SIG-M5 treated with dmso at 0.1 percent for 504 hours (cell line): ENCODE measurements around the gene PSMF1.

Experiments used
- DNase-seq: peaks from one replicate; lab custom pipeline; 2025; ENCODE audit not compliant: unreplicated experiment; lab: John Stamatoyannopoulos, UW

The PSMF1 gene

DNA sequence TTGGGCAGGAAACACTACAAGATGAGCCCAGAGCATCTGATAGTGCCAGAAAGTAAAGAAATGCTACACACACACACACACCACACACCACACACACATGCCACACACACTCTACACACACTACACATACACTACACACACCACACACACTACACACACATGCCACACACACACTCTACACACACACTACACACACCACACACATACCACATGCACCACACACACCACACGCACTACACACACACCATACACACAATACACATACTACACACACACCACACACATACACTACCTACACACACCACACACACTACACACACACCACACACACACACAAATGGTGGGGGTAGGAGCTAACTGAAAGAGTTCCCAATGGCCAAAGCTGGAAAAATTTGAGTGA is 69.9 kb downstream of the PSMF1 start:
- no peak for DNase-seq

DNA sequence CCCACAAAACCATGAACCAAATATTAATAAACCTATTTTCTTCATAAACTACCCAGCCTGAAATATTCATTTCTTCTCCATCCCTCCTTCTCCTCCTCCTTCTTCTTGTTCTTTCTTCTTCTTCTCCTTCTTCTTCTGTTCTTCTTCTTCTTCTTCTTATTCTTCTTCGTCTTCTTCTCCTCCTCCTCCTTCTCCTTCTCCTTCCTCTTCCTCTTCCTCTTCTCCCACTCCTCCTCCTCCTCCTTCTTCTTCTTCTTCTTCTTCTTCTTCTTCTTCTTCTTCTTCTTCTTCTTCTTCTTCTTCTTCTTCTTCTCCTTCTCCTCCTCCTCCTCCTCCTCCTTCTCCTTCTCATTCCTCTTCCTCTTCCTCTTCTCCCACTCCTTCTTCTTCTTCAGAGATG is 71.4 kb downstream of the PSMF1 start:
- DNase-seq: no peak

DNA sequence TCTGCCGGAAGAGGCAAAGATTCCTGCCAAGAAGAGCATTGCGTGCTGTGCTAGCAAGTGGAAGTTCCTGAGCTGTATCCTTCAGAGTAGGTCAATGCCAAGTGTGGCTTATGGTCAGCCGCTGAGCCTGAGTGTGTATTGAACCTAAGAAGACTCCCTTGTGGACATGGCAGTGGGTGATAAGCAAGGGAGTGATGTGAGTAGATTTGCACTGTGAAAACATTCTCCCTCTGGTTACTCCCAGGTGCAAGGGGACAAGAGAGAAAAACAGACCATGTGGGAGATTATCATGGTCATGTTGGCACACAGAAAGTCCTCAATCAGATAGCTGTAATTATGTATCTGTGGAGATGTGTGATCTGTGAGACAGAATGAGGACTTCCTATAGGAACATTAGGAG is 72.4 kb downstream of the PSMF1 start:
- no peak for DNase-seq

DNA sequence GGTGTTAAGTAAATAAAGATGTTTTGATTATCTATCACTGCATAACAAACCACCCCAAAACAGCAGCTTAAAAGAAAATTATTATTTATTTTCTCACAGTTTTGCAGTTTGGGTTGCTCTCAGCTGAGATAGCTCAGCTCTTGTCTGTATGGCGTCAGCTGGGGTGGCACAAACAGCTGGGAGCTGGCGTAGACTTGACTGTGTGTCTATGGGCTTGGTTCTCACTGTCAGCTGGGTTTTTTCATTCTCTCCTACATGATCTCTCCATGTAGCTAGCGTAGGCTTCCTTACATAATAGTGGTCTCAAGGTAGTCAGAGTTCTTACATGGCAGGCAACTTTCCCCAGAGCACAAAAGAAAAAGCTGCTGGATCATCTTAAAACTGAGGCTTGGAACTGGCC is 72.9 kb downstream of the PSMF1 start:
- DNase-seq: no peak

DNA sequence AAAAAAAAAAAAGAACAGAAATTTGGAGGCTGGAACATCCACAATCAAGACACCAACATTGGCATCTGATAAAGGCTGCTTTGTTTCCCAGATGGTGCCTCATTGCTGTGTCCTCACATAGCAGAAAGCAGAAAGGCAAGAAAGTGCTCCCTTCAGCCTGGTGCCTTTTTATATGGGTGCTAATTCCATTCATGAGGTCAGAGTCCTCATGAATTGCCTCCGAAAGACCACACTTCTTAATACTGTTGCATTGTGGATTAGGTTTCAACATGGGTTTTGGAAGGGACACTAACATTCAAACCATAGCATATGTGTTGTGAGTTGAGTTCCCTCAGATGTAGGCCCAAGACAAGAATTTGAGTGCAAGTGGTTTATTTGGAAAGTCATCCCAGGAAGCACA is 76.8 kb downstream of the PSMF1 start:
- DNase-seq: no peak

DNA sequence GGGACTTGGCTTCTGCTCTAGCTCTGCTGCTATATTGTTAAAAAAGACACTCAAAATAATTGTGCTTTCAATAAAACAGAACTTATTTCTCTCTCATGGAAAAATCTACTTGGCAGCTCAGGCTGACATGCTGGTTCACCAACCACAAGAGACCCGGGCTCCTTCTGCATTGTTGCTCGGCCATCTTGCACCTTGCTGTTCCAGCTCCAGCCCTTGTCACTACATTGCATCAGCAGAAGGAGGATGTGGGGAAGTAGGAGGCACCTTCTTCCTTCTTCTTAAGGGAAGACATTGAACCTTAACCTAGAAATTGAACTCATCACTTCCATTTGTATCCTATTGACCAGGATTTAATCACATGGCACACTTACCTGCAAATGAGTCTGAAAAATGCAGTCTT is 78.2 kb downstream of the PSMF1 start:
- no peak for DNase-seq

DNA sequence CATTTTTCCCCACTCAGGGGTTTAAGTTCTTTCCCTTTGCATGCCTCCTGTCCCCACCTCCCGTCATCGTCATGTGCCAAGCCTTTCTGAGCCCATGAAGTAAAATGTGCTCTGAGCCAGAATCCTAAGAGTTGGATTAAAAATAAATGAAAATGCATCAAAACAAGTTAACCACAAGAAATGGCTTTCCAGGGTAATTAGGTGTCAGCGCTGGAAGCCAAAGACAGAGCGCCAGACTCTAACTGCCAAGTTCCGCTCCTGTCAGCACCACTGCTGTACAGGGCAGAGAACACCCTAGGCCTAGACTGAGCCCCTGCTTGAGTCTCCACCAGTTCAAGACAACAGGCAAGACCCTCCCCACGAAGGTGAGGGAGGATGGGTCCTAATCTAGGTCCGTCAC is 79.4 kb downstream of the PSMF1 start:
- no peak for DNase-seq

DNA sequence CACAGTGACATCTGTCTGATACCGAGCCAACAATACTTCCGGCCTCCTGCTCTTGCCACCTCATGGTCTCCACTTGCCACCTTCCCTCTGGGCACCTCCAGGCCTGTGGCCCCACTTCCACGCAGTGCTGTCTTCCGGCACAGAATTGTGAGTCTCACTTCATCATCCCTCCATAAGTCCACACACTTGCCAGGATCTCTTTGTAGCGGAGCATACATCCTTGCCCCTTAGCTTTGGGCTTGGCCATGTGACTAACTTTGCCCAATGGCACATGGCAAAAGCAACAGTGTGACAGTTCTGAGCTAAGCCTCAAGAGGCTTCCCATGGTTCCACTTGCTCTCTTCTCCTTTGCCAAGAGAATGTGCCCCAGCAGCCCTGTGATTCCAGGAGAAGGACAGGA is 80.3 kb downstream of the PSMF1 start:
- no peak for DNase-seq

DNA sequence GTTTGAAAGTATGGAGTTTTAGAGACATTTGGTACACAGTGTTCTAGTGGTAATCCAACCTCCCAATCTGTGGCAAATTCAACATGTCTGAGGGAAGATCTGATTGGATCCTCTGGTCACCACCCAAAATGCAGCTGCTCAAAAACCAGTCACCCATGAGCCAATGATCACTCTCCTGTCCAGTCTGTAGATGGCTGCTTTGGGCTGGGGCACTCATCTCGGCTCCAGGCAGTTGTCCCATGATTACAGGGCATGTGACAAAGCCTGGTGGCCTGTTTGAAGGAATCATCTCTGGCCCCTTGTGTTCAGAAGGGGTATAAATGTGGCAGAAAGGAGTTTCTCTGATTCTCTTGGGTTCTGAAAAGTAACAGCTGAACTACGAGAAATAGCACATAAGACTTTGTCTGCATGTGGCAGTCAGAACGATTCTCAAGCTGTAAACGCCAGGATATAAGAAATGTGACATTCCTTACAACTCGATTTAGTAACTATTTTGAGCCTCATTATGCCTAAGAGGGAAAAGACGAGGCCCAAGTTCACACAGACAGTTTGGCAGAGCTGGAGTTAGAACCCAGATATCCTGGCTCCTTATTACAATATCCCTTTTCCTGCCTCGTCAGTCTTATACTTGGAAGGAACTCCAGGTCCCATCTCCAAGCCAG is 80.9 kb downstream of the PSMF1 start:
- DNase-seq: no peak

DNA sequence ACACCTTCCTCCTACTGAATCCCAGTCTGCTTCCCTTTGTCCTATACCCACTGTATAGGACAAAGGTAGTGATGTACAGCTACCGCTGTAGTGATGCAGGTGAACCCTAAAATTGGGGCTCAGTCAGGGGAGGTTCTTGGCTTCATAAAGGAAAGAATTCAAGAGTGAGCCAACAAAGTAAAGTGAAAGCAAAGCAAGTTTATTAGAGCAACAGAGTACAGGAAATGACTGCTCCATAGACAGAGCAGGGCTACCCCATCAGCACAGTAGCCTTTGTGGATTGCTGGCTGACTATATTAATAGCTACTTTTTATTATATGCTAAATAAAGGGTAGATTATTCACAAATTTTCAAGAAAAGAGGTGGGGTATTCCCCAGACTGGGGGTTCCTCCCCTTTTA is 81.6 kb downstream of the PSMF1 start:
- DNase-seq: no peak

DNA sequence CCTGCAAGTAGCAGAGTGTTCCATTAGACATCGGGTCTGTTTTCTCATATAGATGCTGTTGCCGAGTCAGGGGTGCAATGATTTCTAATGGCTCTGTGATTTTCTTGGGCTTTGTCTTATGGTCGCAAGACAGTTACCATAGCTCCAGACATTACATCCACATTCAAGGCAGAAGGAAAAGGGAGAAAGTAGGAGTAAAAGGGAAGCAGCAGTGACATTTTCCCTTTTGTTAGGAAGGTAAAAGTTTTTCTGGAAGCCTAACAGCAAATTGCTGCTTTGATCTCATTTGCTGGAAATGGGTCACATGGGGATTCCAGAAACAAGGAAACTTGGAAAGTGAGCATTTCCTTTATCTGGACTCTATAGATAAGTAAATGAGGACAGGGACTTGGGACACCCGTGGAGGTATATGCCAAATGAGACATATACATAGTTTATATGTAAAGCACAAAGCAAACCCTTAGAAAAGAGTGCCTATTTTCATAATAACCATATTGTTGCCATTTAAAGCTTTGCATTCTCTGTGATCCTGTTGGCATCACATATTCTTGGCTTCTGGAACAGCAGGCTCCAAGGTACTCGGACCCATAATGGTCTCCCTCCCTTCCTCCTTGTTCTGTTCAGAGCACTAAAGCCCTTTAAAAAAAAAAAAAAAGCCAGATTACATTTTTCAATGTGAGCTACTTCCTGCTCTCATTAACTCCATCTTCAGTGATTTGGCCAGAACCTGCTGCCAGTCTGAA is 84.5 kb downstream of the PSMF1 start, which contains the start of gene C20orf202:
TSS of gene C20orf202 (plus strand) at position 693 of the 743 bp plus-strand sequence. CDS start 132 bp downstream, outside the sequence.
- no peak for DNase-seq

DNA sequence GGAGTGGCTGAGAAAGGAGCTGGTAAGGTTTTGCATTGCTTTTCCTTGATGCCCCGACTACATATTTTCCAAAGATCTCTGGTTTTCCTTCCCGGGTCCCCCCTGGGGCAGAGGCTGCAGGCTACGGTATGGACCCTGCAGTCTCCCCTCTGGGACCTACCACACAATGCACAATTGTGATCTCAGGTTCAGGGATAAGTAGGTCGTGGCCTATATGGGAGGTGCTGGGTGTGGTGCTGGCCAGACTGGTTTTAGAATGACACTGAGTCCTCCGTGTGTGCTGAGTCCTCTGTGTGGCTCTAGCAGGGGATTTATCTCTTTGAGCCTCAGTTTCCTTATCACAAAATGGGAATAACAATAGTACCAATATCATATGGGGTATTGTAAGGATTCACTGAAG is 85.2 kb downstream of the PSMF1 start:
- no peak for DNase-seq

DNA sequence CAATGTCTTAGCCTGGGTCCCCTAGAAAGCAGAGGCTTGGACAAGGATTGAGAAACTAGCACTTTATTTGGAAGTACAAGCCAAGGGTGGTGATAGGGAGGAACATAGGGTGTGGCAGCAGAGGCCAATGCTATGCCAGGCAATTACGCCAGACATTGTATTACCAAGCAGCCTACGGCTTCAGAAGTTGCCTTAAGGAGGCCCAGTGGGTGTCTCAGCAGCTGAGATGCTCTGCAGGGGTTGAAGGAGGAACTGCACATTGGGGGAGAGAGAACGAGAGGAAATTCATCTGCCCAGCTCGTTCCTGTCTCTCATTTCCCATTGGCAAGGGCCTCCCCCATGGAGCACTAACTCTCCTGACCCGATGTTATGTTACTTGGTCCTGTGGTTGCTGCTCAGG is 85.7 kb downstream of the PSMF1 start:
- DNase-seq: no peak

DNA sequence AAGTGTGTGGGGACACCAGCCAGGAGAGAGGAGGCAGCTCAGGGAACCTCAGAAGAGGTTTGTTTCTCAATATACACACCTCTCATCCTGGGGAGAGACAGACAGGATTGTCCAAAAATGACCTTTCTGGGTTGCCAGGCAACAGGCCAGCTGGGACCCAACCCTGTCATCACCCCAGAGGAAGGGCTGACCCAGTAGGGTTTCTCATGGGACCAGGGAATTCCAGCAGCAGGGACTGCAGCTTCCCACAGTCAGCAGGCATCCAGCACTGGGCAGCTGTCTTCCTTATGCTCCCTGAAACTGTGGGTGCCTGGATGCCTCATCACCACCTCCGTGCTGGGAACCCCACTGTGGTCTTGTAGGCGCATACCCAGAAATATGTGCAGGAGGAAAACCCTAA is 86.2 kb downstream of the PSMF1 start:
- DNase-seq: no peak

DNA sequence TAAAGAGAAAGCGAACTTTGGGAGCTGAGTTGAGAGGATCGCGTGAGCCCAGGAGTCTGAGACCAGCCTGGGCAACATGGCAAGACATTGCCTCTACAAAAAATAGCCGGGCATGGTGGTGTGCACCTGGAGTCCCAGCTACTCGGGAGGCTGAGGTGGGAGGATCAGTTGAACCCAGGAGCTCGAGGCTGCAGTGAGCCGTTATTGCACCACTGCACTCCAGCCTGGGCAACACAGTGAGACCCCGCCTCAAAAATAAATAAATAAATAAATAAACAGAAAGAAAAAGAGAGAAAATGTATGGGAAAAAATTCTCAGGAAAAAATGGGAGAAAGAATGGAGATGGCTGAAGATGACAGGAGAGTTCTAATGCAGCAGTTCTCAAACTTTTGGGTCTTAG is 87.4 kb downstream of the PSMF1 start:
- no peak for DNase-seq

DNA sequence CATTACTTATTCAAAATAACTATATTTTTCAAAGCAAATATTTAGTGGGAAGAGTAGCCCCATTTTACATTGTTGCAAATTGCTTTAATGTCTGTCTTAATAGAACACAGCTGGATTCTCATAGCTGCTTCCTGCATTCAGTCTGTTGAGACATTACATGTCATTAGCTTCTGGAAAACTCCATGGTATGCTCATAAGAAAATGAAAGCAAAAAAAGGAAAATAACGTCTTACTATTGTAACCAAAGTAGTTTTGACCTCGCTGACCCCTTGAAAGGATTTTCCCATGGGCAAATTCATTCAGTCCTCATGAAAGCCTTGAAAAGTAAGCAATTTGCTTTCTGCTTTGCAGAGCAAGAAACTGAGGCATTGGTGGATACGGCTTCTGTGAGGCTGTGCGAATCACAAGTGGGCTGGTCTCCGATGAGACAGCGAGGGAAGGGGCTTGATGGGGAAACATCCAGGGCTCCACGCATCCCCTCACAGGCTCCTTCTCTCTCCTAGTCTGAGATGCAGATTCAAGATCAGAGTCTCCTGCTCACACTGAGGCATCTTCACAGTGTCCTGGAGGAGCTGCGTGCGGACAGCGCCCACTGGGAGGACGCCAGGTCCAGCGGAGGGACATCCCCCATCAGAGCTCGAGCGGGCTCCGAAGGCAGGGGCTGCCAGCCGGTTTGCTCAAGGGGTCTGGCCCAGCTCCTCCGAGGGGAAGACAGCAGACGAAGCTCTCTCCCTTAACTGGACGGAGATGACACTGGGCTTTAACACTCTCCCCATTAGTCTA is 88.2 kb downstream of the PSMF1 start:
- DNase-seq: no peak

DNA sequence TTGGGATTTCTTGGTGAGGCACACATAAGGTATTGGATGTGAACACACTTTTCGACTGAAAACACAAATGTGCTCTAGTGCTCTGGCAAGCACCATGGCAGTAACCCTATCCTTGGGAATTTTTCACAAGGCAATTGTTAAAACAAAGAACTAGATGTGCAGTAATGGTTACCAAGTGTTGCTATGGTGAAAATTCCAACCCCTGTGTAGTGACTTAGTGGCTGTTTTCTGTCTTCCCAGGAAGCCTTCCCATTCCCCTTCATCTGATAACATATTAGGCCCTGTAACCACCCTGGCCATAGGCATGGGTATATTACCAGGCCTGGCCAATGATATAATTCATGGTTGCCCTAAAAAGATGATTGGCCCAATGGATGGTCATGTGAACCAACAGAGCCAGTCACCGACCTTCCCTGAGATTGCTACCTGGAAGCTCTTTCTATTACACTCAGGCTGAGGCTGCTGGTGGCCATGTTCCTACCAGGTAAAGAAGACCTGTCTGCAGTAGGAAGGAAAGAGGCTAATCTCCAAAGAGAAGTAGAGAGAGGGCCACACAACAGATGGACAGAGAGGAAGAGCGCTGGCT is 89.0 kb downstream of the PSMF1 start:
- no peak for DNase-seq

DNA sequence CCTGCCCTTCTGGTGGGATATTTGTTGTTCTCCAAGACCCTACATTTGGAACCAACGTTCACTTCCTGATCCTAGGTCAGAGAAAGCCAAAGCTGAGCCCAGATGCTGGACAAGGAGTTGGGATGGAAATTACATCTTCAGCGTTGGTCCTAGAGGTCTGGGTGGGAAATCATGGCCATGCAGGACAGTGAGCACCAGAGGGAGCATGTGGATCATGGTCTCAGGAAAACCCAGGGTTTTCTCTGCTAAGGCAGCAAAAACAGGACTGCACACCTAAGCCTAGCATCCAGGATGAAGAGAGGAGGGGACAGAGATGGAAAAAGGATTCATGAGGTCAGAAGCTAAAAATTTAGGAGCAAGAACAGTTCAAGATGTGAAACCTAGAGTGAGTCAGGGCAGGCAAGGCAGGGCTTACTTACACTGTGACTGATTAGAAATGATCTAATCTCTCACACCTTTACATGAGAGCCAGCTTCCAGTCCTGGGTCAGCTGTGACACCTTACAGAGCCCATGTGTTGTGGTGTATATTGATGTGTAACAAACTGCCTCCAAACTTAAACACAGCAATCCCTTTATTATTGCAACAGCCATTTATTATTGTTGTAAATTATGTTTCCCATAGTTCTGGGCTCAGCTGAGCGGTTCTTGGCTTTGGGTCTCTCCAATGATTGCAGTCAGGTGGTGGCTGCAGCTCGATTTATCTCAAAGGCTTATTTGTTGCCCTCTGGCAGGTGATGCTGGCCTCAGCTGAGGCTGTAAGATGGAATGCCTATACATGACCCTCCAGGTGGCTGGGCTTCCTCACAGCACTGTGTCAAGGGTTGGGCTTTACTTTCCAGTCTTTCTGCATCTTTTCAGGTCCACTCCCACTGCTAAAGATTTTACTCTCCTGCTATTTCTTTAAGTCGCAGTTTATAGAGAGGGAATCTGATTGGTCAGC is 91.3 kb downstream of the PSMF1 start:
- no peak for DNase-seq

DNA sequence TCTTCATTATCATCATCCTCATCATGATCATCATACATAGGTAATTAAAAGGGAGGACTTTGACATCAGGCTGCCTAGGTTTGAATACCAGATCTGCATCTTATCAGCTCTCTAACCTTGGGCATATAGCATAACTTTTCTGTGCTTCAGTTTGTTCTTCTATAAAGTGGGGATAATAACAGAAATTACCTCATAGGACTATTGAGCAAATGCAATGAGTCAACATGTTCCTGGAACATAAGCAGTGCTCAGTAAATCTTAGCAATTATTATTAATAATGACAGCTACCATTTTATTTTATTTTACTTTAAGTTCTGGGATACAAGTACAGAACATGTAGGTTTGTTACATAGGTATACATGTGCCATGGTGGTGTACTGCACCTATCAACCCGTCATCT is 92.1 kb downstream of the PSMF1 start:
- no peak for DNase-seq

DNA sequence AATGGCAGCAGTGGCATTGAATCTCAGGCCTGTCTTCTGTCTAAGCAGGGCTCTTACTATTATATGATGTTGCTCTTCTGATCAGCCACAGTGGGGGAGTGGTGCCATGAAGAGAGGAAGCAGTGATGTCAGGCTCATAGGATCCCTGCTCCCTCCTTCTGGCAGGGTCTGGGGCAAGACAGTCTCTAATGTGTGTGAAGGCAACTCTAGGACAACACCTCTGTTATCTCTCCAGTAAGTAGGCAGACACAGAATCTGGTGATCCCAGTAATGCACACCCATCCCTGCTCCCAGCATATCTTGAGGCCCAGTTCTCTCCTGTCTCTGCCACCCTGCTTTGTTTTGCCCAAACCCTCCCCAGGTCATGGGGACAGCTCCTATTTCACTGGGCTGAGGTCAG is 93.6 kb downstream of the PSMF1 start:
- no peak for DNase-seq
